Measurements from ENCODE around the gene PTPRM. TPM values are rescaled to one million over a fixed set of nuclear protein-coding genes. Genes with fewer than 3 reads are reported as not detected.

PTPRM gene
- total RNA-seq, 1 donor from 2014 or later: 257 TPM

- TF ChIP-seq CTCF (IDR thresholded peaks at IDR 0.05): no peak
- intact Hi-C loops (cut with DNase I): no loop called here
These were observed 9.6 kb downstream of the PTPRM start for GRCh38 chr18:7576685-7577084.

GRCh38 chr18:7577706-7578105 is 10.6 kb downstream of the PTPRM start:
- Histone ChIP-seq H3K36me3 (no peaks in the 10 kb centered on the region), H3K4me1 (peaks cover 0 to 11% of the 10 kb centered on the region in 2 donors), H3K27me3 (no peaks in the 10 kb centered on the region), H3K27ac (no peak overlapping the region), H3K9me3 (no peaks in the 10 kb centered on the region), H3K4me3 (no peak overlapping the region)
- DNase-seq (ENCODE audit: low spot score in 2 of 2): no peak
- intact Hi-C loops (cut with DNase I): no loop called here
- TF ChIP-seq CTCF (IDR thresholded peaks at IDR 0.05): no peak

More at GRCh38 chr18:7576685-7577084, 9.6 kb downstream of the PTPRM start:
- no peaks in the 10 kb centered on the region for H3K9me3 ChIP-seq
- H3K36me3 ChIP-seq: no peaks in the 10 kb centered on the region
- H3K4me3 ChIP-seq: no peak overlapping the region
- H3K4me1 ChIP-seq: peaks cover 0 to 15% of the 10 kb centered on the region in 2 donors
- no peaks in the 10 kb centered on the region for H3K27me3 ChIP-seq
- DNase-seq (ENCODE audit: low spot score in 2 of 2): no peak
- H3K27ac ChIP-seq: no peak overlapping the region

GRCh38 chr18:7579176-7579917 is 12.2 kb downstream of the PTPRM start:
- H3K4me3 ChIP-seq: no peak overlapping the region
- intact Hi-C loops (cut with DNase I): no loop called here
- no peaks in the 10 kb centered on the region for H3K9me3 ChIP-seq
- H3K36me3 ChIP-seq: no peaks in the 10 kb centered on the region
- H3K27me3 ChIP-seq: no peaks in the 10 kb centered on the region
- peaks cover 0 to 9% of the 10 kb centered on the region in 2 donors for H3K4me1 ChIP-seq
- TF ChIP-seq CTCF (IDR thresholded peaks at IDR 0.05): no peak
- no peak overlapping the region for H3K27ac ChIP-seq
- no peak for DNase-seq (ENCODE audit: low spot score in 2 of 2)

- intact Hi-C loops (cut with DNase I): no loop called here
- H3K4me3 ChIP-seq: no peak overlapping the region
- H3K36me3 ChIP-seq: no peaks in the 10 kb centered on the region
- DNase-seq (ENCODE audit: low spot score in 2 of 2): no peak
- no peak for TF ChIP-seq CTCF (IDR thresholded peaks at IDR 0.05)
- peaks cover 0 to 13% of the 10 kb centered on the region in 2 donors for H3K4me1 ChIP-seq
- no peak overlapping the region for H3K27ac ChIP-seq
- H3K27me3 ChIP-seq: no peaks in the 10 kb centered on the region
- no peaks in the 10 kb centered on the region for H3K9me3 ChIP-seq
These were observed 12.9 kb downstream of the PTPRM start for GRCh38 chr18:7579918-7580542.

- H3K4me1 ChIP-seq: peaks cover 0 to 18% of the 10 kb centered on the region in 2 donors
- intact Hi-C loops (cut with DNase I): no loop called here
- H3K27me3 ChIP-seq: no peaks in the 10 kb centered on the region
- H3K36me3 ChIP-seq: no peaks in the 10 kb centered on the region
- no peak overlapping the region for H3K4me3 ChIP-seq
- no peaks in the 10 kb centered on the region for H3K9me3 ChIP-seq
- H3K27ac ChIP-seq: no peak overlapping the region
- no peak for DNase-seq (ENCODE audit: low spot score in 2 of 2)
- TF ChIP-seq CTCF (IDR thresholded peaks at IDR 0.05): no peak
These were observed 17.6 kb downstream of the PTPRM start for GRCh38 chr18:7584646-7585275.

Measured in ascending aorta (tissue), 2 donors.